Measurements from ENCODE around the gene TMED1. TPM values are rescaled to one million over a fixed set of nuclear protein-coding genes. Genes with fewer than 3 reads are reported as not detected.
A peak's percentile ranks its signal among the peaks of the same experiment; 100 is the strongest.

The TMED1 gene
- total and polyA plus RNA-seq, 9 of the 15 experiments (the other 6 are each of a cell fraction or from before 2014, with no cell fraction given) = 0.86 to 30.2 (median 23.5) TPM

GRCh38 chr19:10797078-10797477 is 38.9 kb downstream of the TMED1 start (continued):
- no peak for TF ChIP-seq JUNB (CRISPR knock-in tag; conservative IDR thresholded peaks at IDR 0.05)
- TF ChIP-seq RBM39 (optimal IDR thresholded peaks at IDR 0.05; ENCODE audit: low read depth, low read length) = no peak
- TF ChIP-seq ZSCAN32 (CRISPR knock-in tag; IDR thresholded peaks at IDR 0.05) = no peak
- no peak for TF ChIP-seq FIP1L1 (IDR thresholded peaks at IDR 0.05; ENCODE audit: low read depth, low read length, poor library complexity, severe bottlenecking)
- no peak for TF ChIP-seq CBX1 (IDR thresholded peaks at IDR 0.05; ENCODE audit: low read depth)
- no peak for TF ChIP-seq NCOR1 (IDR thresholded peaks at IDR 0.05)
- no peak for TF ChIP-seq GMEB1 (CRISPR knock-in tag; IDR thresholded peaks at IDR 0.05)
- no peak for TF ChIP-seq HNRNPH1 (optimal IDR thresholded peaks at IDR 0.05; ENCODE audit: low read depth, low read length)
- TF ChIP-seq ZNF280B (CRISPR knock-in tag; IDR thresholded peaks at IDR 0.05) = no peak

GRCh38 chr19:10796653-10797052 is 39.4 kb downstream of the TMED1 start:
- Histone ChIP-seq H3K4me1 (replicated peaks in 1 of 2; ENCODE audit: control insufficient read depth in 2 of 2, insufficient read depth in 2 of 2, low read length in 2 of 2) (no peaks in the 10 kb centered on the region), H3K4me2 (ENCODE audit: insufficient read depth, low read length) (no peak overlapping the region), H3K79me2 (ENCODE audit: control insufficient read depth, insufficient read depth, low read length) (no peaks in the 10 kb centered on the region), H4K20me1 (replicated peaks; ENCODE audit: control insufficient read depth, insufficient read depth, low read length) (no peaks in the 10 kb centered on the region), H3K4me3 (no peak overlapping the region), H3K36me3 (ENCODE audit: control insufficient read depth, insufficient read depth, low read length) (peaks cover 88% of the 10 kb centered on the region; the same call in 2 of the 3 replicates), H3K9me1 (ENCODE audit: control insufficient read depth, insufficient read depth, low read length) (no peaks in the 10 kb centered on the region), H3K9ac (ENCODE audit: insufficient read depth in 1 of 2, low read depth in 2 of 2, low read length in 2 of 2) (no peak overlapping the region), H3K27me3 (ENCODE audit: control insufficient read depth in 2 of 2, insufficient read depth in 2 of 2, low read length in 2 of 2) (no peaks in the 10 kb centered on the region), H3K9me3 (replicated peaks; ENCODE audit: control insufficient read depth, insufficient read depth, low read depth, low read length) (no peaks in the 10 kb centered on the region), H2AFZ (ENCODE audit: low read depth, low read length) (no peak overlapping the region), H3K27ac (ENCODE audit: extremely low read depth, low read depth, low read length) (no peak overlapping the region)
- TF ChIP-seq GTF2A2 (tag; IDR thresholded peaks at IDR 0.05) = no peak
- TF ChIP-seq POLR2G (IDR thresholded peaks at IDR 0.05; ENCODE audit: low read depth, low read length) = 0 out of 2 replicates have a peak, but pooled peaks have one; percentile 32
- TF ChIP-seq RBM22 (IDR thresholded peaks at IDR 0.05; ENCODE audit: low read depth, low read length, poor library complexity, severe bottlenecking) = peak; percentile 47
- no peak for DNase-seq (ENCODE audit: extremely low read depth in 1 of 4, low spot score in 3 of 4)
- no peak for ATAC-seq
- CTCF ChIA-PET (ENCODE audit: low intra/inter-chr PET ratio) = interaction anchor here (0.6 kb wide), 1 partner anchor 39 kb away, joined by 4 read pairs; the partner anchor contains the start of gene TMED1
- no peak for FAIRE-seq
- BruUV-seq (replicated peaks) = no TSS peak
- intact Hi-C loops (cut with micrococcal nuclease) (no loop called here), in situ Hi-C loops (cut with MboI) (no loop called here)
- POLR2A ChIA-PET = no interaction called here
- WGBS (ENCODE audit: insufficient coverage, low coverage, missing lambda C conversion rate) = 98% methylated on average over 13 of the region's 19 CpGs

Data from K562 (cell line).